Measurements from ENCODE around the gene FIBP. TPM values are rescaled to one million over a fixed set of nuclear protein-coding genes. Genes with fewer than 3 reads are reported as not detected.

The FIBP gene
- total RNA-seq, 2 experiments from 2014 or later = 78.8 to 79.9 TPM

DNA sequence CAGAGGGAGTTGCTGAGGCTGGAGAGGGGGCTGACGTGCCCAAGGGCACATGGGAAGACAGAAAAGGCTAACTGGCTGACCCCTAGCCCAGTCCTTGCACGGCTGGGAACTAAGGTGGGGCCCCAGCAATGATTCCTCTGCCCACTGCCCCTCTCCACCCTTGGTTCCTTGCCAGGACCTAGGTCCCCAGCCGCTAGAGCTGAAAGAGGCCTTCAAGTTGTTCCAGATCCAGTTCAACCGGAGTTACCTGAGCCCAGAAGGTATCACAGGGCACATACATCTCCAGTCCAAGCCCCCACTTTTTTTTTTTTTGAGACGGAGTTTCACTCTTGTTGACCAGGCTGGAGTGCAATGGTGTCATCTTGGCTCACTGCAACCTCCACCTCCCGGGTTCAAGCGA is 8.2 kb downstream of the FIBP start:
- intact Hi-C loops (cut with micrococcal nuclease) = no loop called here
- Mint-ChIP-seq H3K4me1 (ENCODE audit: low read depth) (peaks cover 59% of the 10 kb centered on the region), H3K4me3 (peak overlapping the region; percentile 89), H3K27ac (peak overlapping the region; percentile 91), H3K27me3 (no peaks in the 10 kb centered on the region), H3K9me3 (no peaks in the 10 kb centered on the region), H3K36me3 (ENCODE audit: low read depth) (peaks cover 13% of the 10 kb centered on the region)
- POLR2A ChIA-PET = interaction anchor here (0.5 to 28.1 kb wide), 6 partner anchors 10 to 227 kb away, joined by 3 to 560 read pairs (median 4); partner anchors contain the start of genes CCDC85B, CFL1, EFEMP2 and FIBP
- no peak for DNase-seq
- TF ChIP-seq, protein P1, sequence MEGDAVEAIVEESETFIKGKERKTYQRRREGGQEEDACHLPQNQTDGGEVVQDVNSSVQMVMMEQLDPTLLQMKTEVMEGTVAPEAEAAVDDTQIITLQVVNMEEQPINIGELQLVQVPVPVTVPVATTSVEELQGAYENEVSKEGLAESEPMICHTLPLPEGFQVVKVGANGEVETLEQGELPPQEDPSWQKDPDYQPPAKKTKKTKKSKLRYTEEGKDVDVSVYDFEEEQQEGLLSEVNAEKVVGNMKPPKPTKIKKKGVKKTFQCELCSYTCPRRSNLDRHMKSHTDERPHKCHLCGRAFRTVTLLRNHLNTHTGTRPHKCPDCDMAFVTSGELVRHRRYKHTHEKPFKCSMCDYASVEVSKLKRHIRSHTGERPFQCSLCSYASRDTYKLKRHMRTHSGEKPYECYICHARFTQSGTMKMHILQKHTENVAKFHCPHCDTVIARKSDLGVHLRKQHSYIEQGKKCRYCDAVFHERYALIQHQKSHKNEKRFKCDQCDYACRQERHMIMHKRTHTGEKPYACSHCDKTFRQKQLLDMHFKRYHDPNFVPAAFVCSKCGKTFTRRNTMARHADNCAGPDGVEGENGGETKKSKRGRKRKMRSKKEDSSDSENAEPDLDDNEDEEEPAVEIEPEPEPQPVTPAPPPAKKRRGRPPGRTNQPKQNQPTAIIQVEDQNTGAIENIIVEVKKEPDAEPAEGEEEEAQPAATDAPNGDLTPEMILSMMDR (IDR thresholded peaks at IDR 0.05) = no peak
- CTCF ChIA-PET = interaction anchor here (1.2 to 6.6 kb wide), 4 partner anchors 9 to 168 kb away, joined by 4 to 43 read pairs (median 16); partner anchors contain the start of genes CCDC85B, FIBP, KAT5 and MUS81
- ATAC-seq = no peak

DNA sequence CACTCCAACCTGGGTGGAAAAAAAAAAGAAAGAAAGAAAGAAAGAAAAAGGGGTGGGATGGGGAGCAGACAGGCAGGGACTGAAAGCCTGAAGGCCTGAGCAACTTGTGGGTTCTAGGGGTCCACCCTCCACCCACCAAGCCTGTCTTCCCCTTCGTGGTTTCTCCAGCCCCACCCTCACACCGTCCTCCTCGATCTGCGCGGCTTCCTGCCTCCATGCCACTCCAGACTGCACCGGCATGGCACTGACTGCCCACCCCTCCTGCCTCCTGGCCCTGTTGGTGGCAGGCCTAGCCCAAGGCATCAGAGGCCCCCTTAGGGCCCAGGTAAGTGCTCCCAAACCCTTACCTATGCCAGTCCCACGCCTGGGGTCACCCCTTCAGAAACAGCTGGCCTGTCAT is 8.7 kb downstream of the FIBP start, which contains the start of gene CTSW:
Gene CTSW (plus strand): TSS at position 221 of the 400 bp plus-strand sequence. CDS start 18 bp downstream, at position 239.
- DNase-seq = peak; percentile 81
- ATAC-seq = peak; percentile 63
- Mint-ChIP-seq H3K27me3 (no peaks in the 10 kb centered on the region), H3K27ac (peak within 1 kb of the TSS; percentile 91), H3K36me3 (ENCODE audit: low read depth) (peaks cover 11% of the 10 kb centered on the region), H3K4me3 (peak within 1 kb of the TSS; percentile 89), H3K9me3 (no peaks in the 10 kb centered on the region), H3K4me1 (ENCODE audit: low read depth) (peaks cover 55% of the 10 kb centered on the region)
- intact Hi-C loops (cut with micrococcal nuclease) = no loop called here
- TF ChIP-seq, protein P1 (IDR thresholded peaks at IDR 0.05) = no peak
- ChIA-PET CTCF (interaction anchor here (1.2 to 6.6 kb wide), 5 partner anchors 9 to 168 kb away, joined by 3 to 43 read pairs (median 6); partner anchors contain the start of genes CCDC85B, FIBP, KAT5 and MUS81), POLR2A (interaction anchor here (0.8 to 28.1 kb wide), 6 partner anchors 10 to 106 kb away, joined by 3 to 560 read pairs (median 4); partner anchors contain the start of genes CCDC85B, CFL1, EFEMP2 and FIBP)

DNA sequence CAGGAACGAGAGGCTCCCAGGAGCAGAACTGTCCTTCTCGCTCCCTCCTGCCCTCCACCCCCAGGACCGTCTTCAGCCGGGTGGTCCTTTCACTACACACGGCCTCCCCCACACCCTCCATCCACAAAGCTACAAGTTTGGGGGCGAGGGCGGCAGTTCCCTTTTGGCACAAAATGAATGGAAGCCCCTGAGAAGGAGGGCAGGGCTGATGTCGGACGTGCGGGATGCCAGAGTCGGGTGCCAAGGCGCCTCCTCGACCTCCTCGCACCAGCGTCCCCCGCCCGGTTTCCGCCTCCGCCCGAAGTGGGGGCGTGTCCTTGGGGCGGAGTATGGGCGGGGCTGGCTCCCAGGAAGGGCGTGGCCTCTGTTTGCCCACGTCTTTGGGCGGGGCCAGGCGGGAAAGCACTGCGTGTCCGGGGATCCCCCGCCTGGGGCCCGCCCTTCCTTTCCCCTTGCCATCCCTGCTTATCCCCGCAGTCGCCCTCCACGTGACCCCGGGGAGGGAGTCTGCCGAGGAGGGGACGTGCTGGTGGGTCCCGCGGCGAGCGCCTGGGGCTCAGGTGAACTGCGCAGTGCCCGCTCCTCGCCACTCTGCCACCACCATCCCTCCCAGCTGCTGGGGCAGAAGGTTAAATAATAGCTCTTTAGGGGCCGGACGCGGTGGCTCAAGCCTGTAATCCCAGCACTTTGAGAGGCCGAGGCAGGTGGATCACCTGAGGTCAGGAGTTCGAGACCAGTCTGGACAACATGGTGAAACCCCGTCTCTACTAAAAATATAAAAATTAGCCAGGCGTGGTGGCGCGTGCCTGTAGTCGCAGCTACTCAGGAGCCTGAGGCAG is 14.7 kb downstream of the FIBP start:
- H3K36me3 Mint-ChIP-seq (ENCODE audit: low read depth) = no peaks in the 10 kb centered on the region
- peak; percentile 97 for ATAC-seq
- H3K4me1 Mint-ChIP-seq (ENCODE audit: low read depth) = peaks cover 49% of the 10 kb centered on the region
- no peaks in the 10 kb centered on the region for H3K9me3 Mint-ChIP-seq
- TF ChIP-seq, protein P1 (IDR thresholded peaks at IDR 0.05) = no peak
- DNase-seq = peak; percentile 97
- H3K27me3 Mint-ChIP-seq = no peaks in the 10 kb centered on the region
- peak overlapping the region; percentile 84 for H3K4me3 Mint-ChIP-seq
- POLR2A ChIA-PET = interaction anchor here (0.8 to 29.8 kb wide), 4 partner anchors 16 to 484 kb away, joined by 3 to 560 read pairs (median 92); partner anchors contain the start of genes CCDC85B, CFL1, CTSW and FIBP
- intact Hi-C loops (cut with micrococcal nuclease) = no loop called here
- CTCF ChIA-PET = interaction anchor here (1.0 to 7.1 kb wide), 3 partner anchors 12 to 15 kb away, joined by 4 to 153 read pairs (median 7); partner anchors contain the start of genes CCDC85B and FIBP
- H3K27ac Mint-ChIP-seq = peak overlapping the region; percentile 81

DNA sequence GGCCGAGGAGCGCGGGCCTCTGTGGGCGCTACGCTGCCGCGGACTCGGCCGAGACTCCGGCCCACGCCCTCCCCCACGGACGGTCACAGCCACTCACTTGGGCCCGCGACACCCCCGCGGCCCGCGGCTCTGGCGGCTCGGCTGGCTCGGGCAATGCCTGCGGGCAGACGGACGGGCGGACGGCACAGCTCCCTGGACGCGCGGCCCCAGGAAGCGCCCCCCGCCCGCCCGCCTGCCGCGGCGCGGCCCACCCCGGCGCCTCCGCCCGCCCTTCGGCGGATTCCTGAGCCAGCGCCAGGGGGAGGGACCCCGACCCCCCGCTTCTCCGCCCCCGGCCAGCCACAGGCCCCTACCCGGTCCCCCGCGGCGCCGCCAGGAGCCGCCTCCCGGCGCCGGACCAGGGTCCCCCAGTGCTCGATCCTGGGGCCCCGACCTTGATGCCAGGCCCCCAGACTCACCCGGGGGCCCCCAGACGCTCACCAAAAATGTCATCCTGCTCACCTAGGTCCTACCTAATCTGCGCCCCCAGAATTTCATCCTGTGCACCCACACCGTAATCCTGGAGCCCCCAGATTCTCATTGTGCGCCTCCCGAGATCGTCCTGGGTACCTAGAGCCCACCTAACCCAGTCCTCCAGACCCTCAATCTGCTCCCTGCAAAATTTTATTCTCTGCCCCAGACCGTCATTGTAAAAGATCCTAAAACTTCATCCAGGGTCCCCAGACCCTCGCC is 15.5 kb downstream of the FIBP start, which contains the start of gene EFEMP2:
Gene EFEMP2 (minus strand): TSS at position 215 of the 732 bp plus-strand sequence. CDS start 446 bp downstream, outside the sequence.
- H3K9me3 Mint-ChIP-seq = no peaks in the 10 kb centered on the region
- peaks cover 1% of the 10 kb centered on the region for H3K36me3 Mint-ChIP-seq (ENCODE audit: low read depth)
- CTCF ChIA-PET = interaction anchor here (1.2 to 7.1 kb wide), 4 partner anchors 13 to 54 kb away, joined by 3 to 153 read pairs (median 34); partner anchors contain the start of genes CCDC85B, CFL1, FIBP and MUS81
- TF ChIP-seq, protein P1 (IDR thresholded peaks at IDR 0.05) = no peak
- intact Hi-C loops (cut with micrococcal nuclease) = no loop called here
- peak within 1 kb of the TSS; percentile 84 for H3K4me3 Mint-ChIP-seq
- ATAC-seq (no peak), DNase-seq (no peak)
- POLR2A ChIA-PET = interaction anchor here (0.8 to 29.8 kb wide), 5 partner anchors 15 to 483 kb away, joined by 3 to 560 read pairs (median 3); partner anchors contain the start of genes CCDC85B, CFL1, CTSW and FIBP
- H3K4me1 Mint-ChIP-seq (ENCODE audit: low read depth) = peaks cover 44% of the 10 kb centered on the region
- peak within 1 kb of the TSS; percentile 81 for H3K27ac Mint-ChIP-seq
- no peaks in the 10 kb centered on the region for H3K27me3 Mint-ChIP-seq
